Activated CD8-positive, alpha-beta T cell treated with anti-CD3 and anti-CD28 coated beads, Interleukin-2, amount 10 ng/mL, durations not matched to agents 7 days and 5 days (primary cell): Measurements from ENCODE around the gene RFPL3. TPM values are rescaled to one million over a fixed set of nuclear protein-coding genes. Genes with fewer than 3 reads are reported as not detected.
"Not testable (repeated sequence)": the region's sequence is repeated elsewhere in the genome, so short reads cannot be mapped to it uniquely, and the experiment has no call there.

Experiments
- ATAC-seq: fragments of 150-1000 bp; cut with Tn5 transposase; one replicate; pipeline ENCODE4 v1.10.0; 2021; ENCODE audit warnings: moderate library complexity
- CTCF ChIA-PET: fragments of 350-600 bp; sonication (Branson Sonifier 250); formaldehyde crosslinking; loops from one replicate; lab custom pipeline; 2021; ENCODE audit warnings: antibody characterized with exemption; lab: Charles Lee
- POLR2A ChIA-PET: fragments of 350-600 bp; sonication (Branson Sonifier 250); formaldehyde crosslinking; loops from one replicate; lab custom pipeline; 2021; ENCODE audit warnings: antibody characterized with exemption; lab: Charles Lee
- DNase-seq: peaks from one replicate; pipeline ENCODE4 v3.0.0-alpha.2; 2020
- H3K27ac Mint-ChIP-seq: one replicate; pipeline ENCODE4 v1.8.0; 2021; ENCODE audit warnings: mild to moderate bottlenecking, mixed read lengths
- H3K27me3 Mint-ChIP-seq: one replicate; pipeline ENCODE4 v1.8.0; 2021; ENCODE audit warnings: low read depth, mixed read lengths
- H3K36me3 Mint-ChIP-seq: one replicate; pipeline ENCODE4 v1.8.0; 2021; ENCODE audit warnings: low read depth, mixed read lengths
- H3K4me1 Mint-ChIP-seq: one replicate; pipeline ENCODE4 v1.8.0; 2021; ENCODE audit warnings: low read depth, mixed read lengths
- H3K4me3 Mint-ChIP-seq: one replicate; pipeline ENCODE4 v1.8.0; 2021; ENCODE audit warnings: mild to moderate bottlenecking, mixed read lengths
- H3K9me3 Mint-ChIP-seq: one replicate; pipeline ENCODE4 v1.8.0; 2022; ENCODE audit warnings: mixed read lengths; ENCODE audit not compliant: insufficient read depth
- total RNA-seq, 2 experiments: library from RNA; stranded (reverse); gene quantifications; one replicate each; pipeline ENCODE4 v1.2.3, GENCODE V29; 2021

Gene RFPL3
- not detected for total RNA-seq

GRCh38 chr22:32357567-32357966, at the start of gene RFPL3:
TSS of gene RFPL3 (plus strand) at chr22:32357867. CDS start at chr22:32358072, 205 bp downstream.
- H3K9me3 Mint-ChIP-seq, H3K36me3 Mint-ChIP-seq, H3K4me1 Mint-ChIP-seq, POLR2A ChIA-PET, DNase-seq, H3K27ac Mint-ChIP-seq, ATAC-seq, H3K27me3 Mint-ChIP-seq, CTCF ChIA-PET, H3K4me3 Mint-ChIP-seq: not testable (repeated sequence)

GRCh38 chr22:32308191-32308590, 49.5 kb upstream of the RFPL3 start:
- ATAC-seq (no peak), DNase-seq (no peak)
- H3K27ac Mint-ChIP-seq, result no peak overlapping the region
- ChIA-PET POLR2A (no interaction called here), CTCF (no interaction called here)
- H3K9me3 Mint-ChIP-seq, result no peaks in the 10 kb centered on the region
- no peaks in the 10 kb centered on the region for H3K36me3 Mint-ChIP-seq
- peaks cover 15% of the 10 kb centered on the region for H3K27me3 Mint-ChIP-seq
- no peak overlapping the region for H3K4me3 Mint-ChIP-seq
- H3K4me1 Mint-ChIP-seq, result no peaks in the 10 kb centered on the region

- H3K36me3 Mint-ChIP-seq, result no peaks in the 10 kb centered on the region
- DNase-seq, result peak; percentile 6
- no peaks in the 10 kb centered on the region for H3K9me3 Mint-ChIP-seq
- H3K4me3 Mint-ChIP-seq, result no peak overlapping the region
- ChIA-PET CTCF (no interaction called here), POLR2A (no interaction called here)
- peaks cover 15% of the 10 kb centered on the region for H3K27me3 Mint-ChIP-seq
- no peak for ATAC-seq
- no peaks in the 10 kb centered on the region for H3K4me1 Mint-ChIP-seq
- H3K27ac Mint-ChIP-seq, result no peak overlapping the region
Observed at GRCh38 chr22:32308934-32309333, 48.7 kb upstream of the RFPL3 start.

GRCh38 chr22:32309585-32310251, 47.9 kb upstream of the RFPL3 start:
- CTCF ChIA-PET, result no interaction called here

GRCh38 chr22:32310777-32311176, 46.9 kb upstream of the RFPL3 start:
- Mint-ChIP-seq H3K4me3 (no peak overlapping the region), H3K27ac (no peak overlapping the region), H3K36me3 (no peaks in the 10 kb centered on the region), H3K27me3 (peaks cover 11% of the 10 kb centered on the region), H3K4me1 (no peaks in the 10 kb centered on the region), H3K9me3 (no peaks in the 10 kb centered on the region)
- DNase-seq (peak; percentile 13), ATAC-seq (no peak)
- ChIA-PET CTCF (no interaction called here), POLR2A (no interaction called here)

More at GRCh38 chr22:32309585-32310251, 47.9 kb upstream of the RFPL3 start:
- no peak overlapping the region for H3K27ac Mint-ChIP-seq
- POLR2A ChIA-PET, result no interaction called here
- no peaks in the 10 kb centered on the region for H3K9me3 Mint-ChIP-seq
- DNase-seq (peak; percentile 8), ATAC-seq (no peak)
- H3K4me3 Mint-ChIP-seq, result no peak overlapping the region
- H3K27me3 Mint-ChIP-seq, result peaks cover 14% of the 10 kb centered on the region
- H3K36me3 Mint-ChIP-seq, result no peaks in the 10 kb centered on the region
- no peaks in the 10 kb centered on the region for H3K4me1 Mint-ChIP-seq

GRCh38 chr22:32311551-32312071, 46.1 kb upstream of the RFPL3 start:
- CTCF ChIA-PET, result no interaction called here

GRCh38 chr22:32312748-32313147, 44.9 kb upstream of the RFPL3 start:
- Mint-ChIP-seq H3K4me3 (no peak overlapping the region), H3K27me3 (peaks cover 11% of the 10 kb centered on the region), H3K4me1 (no peaks in the 10 kb centered on the region), H3K36me3 (no peaks in the 10 kb centered on the region), H3K27ac (no peak overlapping the region), H3K9me3 (no peaks in the 10 kb centered on the region)
- ChIA-PET POLR2A (no interaction called here), CTCF (interaction anchor here (1.0 kb wide), 1 partner anchor 47 kb away, joined by 3 read pairs; no protein-coding TSS in a partner anchor)
- no peak for DNase-seq
- ATAC-seq, result no peak

More at GRCh38 chr22:32311551-32312071, 46.1 kb upstream of the RFPL3 start:
- POLR2A ChIA-PET, result no interaction called here
- peaks cover 11% of the 10 kb centered on the region for H3K27me3 Mint-ChIP-seq
- no peak overlapping the region for H3K27ac Mint-ChIP-seq
- H3K4me1 Mint-ChIP-seq, result no peaks in the 10 kb centered on the region
- peak; percentile 1 for DNase-seq
- no peak overlapping the region for H3K4me3 Mint-ChIP-seq
- no peak for ATAC-seq
- no peaks in the 10 kb centered on the region for H3K9me3 Mint-ChIP-seq
- no peaks in the 10 kb centered on the region for H3K36me3 Mint-ChIP-seq

GRCh38 chr22:32313532-32313931, 44.1 kb upstream of the RFPL3 start:
- POLR2A ChIA-PET, result no interaction called here
- CTCF ChIA-PET, result interaction anchor here (1.0 kb wide), 1 partner anchor 48 kb away, joined by 3 read pairs; no protein-coding TSS in a partner anchor
- Mint-ChIP-seq H3K27ac (no peak overlapping the region), H3K9me3 (no peaks in the 10 kb centered on the region), H3K4me1 (no peaks in the 10 kb centered on the region), H3K36me3 (no peaks in the 10 kb centered on the region), H3K27me3 (peaks cover 11% of the 10 kb centered on the region), H3K4me3 (no peak overlapping the region)
- ATAC-seq (no peak), DNase-seq (no peak)

GRCh38 chr22:32317524-32317923, 40.1 kb upstream of the RFPL3 start:
- DNase-seq (no peak), ATAC-seq (no peak)
- Mint-ChIP-seq H3K9me3 (no peaks in the 10 kb centered on the region), H3K4me3 (no peak overlapping the region), H3K4me1 (no peaks in the 10 kb centered on the region), H3K27ac (no peak overlapping the region), H3K36me3 (no peaks in the 10 kb centered on the region), H3K27me3 (peaks cover 8% of the 10 kb centered on the region)
- ChIA-PET CTCF (no interaction called here), POLR2A (no interaction called here)

- ATAC-seq (no peak), DNase-seq (no peak)
- no peaks in the 10 kb centered on the region for H3K9me3 Mint-ChIP-seq
- ChIA-PET POLR2A (no interaction called here), CTCF (no interaction called here)
- no peaks in the 10 kb centered on the region for H3K36me3 Mint-ChIP-seq
- no peak overlapping the region for H3K4me3 Mint-ChIP-seq
- peaks cover 8% of the 10 kb centered on the region for H3K27me3 Mint-ChIP-seq
- H3K4me1 Mint-ChIP-seq, result no peaks in the 10 kb centered on the region
- H3K27ac Mint-ChIP-seq, result no peak overlapping the region
Observed at GRCh38 chr22:32318361-32318760, 39.3 kb upstream of the RFPL3 start.

- ATAC-seq (no peak), DNase-seq (no peak)
- ChIA-PET POLR2A (no interaction called here), CTCF (no interaction called here)
- H3K4me1 Mint-ChIP-seq, result no peaks in the 10 kb centered on the region
- peaks cover 4% of the 10 kb centered on the region for H3K27me3 Mint-ChIP-seq
- no peak overlapping the region for H3K27ac Mint-ChIP-seq
- no peaks in the 10 kb centered on the region for H3K36me3 Mint-ChIP-seq
- no peaks in the 10 kb centered on the region for H3K9me3 Mint-ChIP-seq
- H3K4me3 Mint-ChIP-seq, result no peak overlapping the region
Observed at GRCh38 chr22:32319861-32320406, 37.7 kb upstream of the RFPL3 start.

GRCh38 chr22:32322986-32323385, 34.7 kb upstream of the RFPL3 start:
- DNase-seq, result no peak
- H3K36me3 Mint-ChIP-seq, result no peaks in the 10 kb centered on the region
- no peaks in the 10 kb centered on the region for H3K27me3 Mint-ChIP-seq
- POLR2A ChIA-PET, result no interaction called here
- no peaks in the 10 kb centered on the region for H3K4me1 Mint-ChIP-seq
- no peak overlapping the region for H3K4me3 Mint-ChIP-seq
- CTCF ChIA-PET, result no interaction called here
- peak overlapping the region; percentile 6 for H3K27ac Mint-ChIP-seq
- no peaks in the 10 kb centered on the region for H3K9me3 Mint-ChIP-seq
- ATAC-seq, result no peak
